NCI-H1092 treated with DMSO at 0.1 percent for 48 hours (cell line): ENCODE data around the gene SIAE.
"Not testable (repeated sequence)": the region's sequence is repeated elsewhere in the genome, so short reads cannot be mapped to it uniquely, and the experiment has no call there.

ENCODE experiments used
- DNase-seq: peaks from one replicate; lab custom pipeline; 2025; lab: John Stamatoyannopoulos, UW

Gene SIAE

DNA sequence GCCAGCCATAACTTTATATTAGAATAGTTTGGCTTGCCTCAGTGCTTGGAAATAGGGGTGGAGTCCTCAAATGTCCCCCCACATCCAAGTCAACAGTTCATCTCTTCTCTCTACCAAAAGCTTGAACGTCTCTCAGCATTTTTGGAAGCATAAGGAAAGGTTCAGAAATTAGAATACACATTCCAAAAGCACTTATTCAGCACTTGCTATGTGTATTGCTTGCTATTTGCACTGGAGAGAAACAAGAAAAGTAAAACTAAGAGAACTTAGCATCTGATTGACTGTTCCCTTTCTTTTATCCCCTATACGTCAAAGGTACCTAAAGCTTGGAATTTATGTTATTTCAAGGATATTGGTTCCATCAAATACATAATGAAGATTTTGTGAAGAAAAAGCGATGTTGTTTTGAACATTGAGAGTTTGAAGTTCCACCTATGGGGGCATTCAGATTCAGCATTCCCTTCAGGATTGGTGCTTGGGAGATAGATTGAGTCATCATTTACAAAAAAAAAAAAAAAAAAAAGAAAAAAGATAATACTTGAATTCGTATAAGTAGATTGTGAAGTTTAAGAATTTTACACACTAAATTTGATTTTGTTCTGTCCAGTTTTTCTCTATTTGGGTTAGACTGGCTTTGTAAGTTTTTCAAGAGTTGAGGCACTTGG lies 49.5 kb downstream of the SIAE start:
- DNase-seq: no peak

DNA sequence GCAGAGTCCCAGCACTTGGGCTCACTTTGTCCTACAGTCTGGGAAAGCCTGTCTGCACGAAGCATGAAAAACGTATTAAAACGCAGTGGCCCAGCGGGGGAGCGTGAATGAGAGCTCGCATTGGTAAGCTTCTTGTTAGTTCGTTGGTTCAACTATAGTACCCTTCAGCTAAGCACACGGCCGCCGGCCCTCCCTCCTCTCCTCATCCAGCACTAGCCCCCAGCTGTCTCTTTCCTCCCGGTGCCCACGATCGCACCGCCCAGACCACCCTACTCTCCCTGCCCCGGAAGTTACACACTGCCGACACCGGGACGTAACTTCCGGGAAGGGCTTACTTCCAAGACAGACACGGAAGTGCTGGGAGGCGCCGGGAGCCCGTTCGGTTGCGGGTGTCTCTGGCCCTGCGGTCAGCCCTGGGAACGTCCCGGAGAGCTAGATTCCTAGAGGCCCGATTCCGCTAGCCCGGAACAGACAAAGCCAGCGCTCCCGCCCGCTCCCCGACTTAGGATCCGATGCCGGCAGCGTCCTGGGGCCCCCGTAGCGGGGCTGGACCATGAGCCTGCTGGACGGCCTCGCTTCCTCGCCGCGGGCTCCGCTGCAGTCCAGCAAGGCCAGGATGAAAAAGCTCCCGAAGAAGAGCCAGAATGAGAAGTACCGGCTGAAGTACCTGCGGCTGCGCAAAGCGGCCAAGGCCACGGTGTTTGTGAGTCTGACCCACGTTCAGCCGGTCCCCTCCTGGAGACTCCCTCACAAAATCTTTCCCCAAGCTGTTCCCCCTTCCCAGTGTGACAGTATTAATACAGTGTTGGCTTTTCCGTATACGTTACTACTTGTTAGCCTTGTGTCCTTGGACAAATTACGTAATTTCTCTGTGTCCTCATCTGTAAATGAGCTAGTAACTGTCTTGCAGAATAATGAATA lies 50.7 kb downstream of the SIAE start, which contains the start of gene TBRG1:
TBRG1 (plus strand) TSS at position 334 of the 921 bp plus-strand sequence; CDS start at position 554, 220 bp downstream.
- DNase-seq: peak; percentile 95

DNA sequence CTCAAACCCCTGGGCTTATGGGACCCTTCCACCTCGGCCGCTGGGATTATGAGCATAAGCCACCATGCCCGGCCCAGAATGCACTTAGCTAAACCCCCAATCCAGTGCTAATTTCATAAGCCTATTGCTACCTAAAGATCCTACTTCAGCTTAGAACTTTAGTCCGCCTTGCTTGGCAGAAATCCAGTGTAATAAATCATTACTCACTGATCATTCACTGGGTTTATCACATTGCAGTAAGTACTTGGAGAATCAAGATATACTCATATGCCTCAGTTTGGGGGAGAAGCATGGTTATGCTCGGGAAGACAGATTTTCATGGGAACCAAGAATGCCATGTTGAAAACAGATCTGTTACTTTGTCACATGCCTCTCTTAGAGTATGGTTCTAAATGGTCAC lies 54.7 kb downstream of the SIAE start:
- DNase-seq: no peak

DNA sequence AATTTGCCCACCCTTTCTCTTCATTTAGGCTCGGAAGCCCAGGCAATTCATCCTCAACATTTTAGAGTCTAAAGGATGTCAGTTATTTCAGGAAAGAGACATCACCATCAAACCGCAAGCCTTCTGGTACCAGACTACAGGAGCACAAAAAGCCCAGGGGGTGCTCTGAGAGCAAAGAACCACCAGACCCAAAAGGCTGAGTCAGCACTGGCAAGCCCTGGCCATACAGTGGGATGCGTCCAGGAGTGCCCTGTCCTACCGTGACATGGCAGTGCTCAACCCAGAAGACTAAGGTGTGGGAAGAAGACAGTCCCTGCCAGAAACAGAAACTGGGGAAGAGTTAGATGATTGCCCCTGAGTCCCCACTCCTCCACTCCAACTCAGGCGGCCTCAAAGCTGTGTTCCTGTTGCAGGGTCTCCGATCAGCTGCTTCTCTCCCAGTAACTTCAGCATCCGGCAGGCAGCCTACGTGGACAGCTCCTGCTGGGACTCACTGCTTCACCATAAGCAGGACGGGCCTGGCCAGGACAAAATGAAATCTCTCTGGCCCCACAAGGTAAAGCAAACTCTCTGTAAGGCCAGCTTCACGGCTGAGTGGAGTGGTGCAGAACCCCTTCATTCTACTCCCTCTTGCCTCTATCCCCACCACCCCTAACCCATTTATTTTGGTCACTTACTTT lies 60.8 kb downstream of the SIAE start:
- no peak for DNase-seq

DNA sequence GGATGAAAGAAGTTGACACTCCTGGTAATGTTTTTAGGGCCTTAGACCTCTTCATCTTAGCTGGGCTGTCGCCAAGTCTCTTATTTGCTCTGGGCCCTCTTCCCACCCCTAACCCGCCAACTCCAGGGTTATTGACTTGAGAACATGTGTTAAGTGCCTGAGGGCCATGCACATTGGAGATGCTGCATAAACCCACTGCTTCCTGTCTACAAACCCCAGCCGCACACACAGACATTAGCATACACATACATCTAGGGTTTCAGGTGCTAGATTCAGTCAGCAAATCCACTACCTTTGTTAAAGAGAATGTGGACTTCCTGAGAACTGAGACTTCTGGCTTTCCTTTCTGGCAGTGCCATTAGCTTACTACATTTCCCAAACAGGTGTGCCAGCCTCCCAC lies 61.5 kb downstream of the SIAE start:
- peak; percentile 32 for DNase-seq

DNA sequence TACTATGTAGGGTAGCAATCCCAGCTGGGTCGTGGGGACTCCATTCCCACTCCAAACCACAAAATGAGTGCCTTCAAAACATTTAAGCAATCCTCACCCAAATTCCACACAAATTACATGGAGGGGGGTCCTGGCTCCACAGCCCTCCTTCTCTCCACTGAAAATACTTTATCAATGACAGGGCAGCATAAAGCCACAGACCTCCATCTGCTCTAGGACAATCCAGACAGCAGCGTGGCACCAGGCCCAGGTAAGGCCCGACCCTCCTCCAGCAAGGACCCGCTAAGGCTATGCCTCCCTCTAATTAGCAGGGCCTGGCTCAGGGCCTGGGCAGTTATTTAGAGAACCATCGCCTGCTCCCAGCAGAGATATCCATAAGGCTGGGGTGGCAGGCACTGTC lies 62.5 kb downstream of the SIAE start, which contains the start of gene PANX3:
PANX3 (plus strand) TSS at position 365 of the 400 bp plus-strand sequence. CDS start 129 bp downstream, outside the sequence.
- DNase-seq: no peak

DNA sequence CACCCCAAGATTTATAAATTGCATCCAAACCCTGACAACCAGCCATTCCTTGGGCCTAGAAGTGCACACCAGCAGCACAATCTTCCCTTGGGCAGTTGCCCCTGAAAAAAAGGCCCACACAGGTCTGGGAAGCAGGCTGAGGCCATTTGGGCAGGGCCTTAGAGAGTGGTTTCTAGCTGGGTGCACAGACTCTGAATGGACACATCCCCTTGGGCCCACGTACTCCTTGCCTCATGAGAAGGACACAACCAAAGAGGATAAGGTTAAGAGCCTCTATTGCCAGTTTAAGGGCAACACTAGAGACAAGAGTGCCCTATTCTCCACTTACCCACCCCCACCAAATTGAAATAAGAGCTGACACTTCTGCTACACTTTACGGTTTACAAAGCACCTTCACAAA lies 63.2 kb downstream of the SIAE start:
- no peak for DNase-seq

DNA sequence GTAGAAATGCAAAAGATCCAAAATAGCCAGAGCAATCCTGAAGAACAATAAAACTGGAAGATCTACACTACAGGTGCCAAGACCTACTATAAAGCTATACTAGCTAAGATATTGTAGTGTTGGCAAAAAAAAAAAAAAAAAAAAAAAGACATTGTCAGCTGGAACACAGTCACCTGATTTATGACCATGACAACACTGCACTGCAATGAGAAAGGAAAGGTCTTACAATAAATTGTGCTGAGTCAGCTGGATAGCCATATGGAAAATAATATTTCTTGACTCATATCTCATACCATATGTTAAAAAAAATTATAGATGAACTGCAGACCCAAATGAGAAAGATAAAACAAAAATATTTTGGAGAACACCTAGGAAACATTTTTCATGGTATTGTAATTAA lies 65.4 kb downstream of the SIAE start:
- no peak for DNase-seq

DNA sequence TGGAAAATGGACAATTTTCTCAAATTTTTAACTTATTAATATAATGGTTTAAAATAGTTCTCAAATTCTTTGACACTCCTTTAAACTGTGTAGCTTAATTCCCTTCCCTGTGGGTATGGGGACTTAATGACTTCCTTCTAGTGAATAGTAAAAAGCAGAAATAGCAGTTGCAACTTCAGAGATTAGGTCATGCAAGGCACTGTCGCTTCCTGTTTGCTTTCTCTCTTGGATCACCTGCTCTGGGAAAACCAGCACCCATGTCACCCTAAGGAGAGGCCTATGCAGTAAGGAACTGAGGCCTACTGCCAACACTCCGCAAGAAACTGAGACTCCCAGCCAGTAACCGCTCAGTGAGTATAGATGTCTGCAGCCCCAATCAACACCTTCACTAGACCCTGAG lies 67.8 kb downstream of the SIAE start:
- DNase-seq: no peak

DNA sequence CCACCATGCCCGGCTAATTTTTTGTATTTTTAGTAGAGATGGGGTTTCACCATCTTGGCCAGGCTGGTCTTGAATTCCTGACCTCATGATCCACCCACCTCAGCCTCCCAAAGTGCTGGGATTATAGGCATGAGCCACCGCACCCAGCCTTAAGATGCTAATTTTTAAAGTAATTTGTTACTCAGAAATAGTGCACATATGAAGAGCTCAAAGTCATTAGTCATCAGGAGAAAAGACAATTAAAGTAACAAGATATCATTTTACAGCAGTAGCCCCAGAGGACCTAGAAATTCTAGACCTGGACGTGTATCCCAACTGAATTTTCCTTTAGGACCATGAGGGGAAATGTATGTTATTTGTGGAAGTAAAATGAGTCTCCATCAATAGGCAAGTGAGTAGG lies 70.8 kb downstream of the SIAE start:
- DNase-seq: not testable (repeated sequence)

DNA sequence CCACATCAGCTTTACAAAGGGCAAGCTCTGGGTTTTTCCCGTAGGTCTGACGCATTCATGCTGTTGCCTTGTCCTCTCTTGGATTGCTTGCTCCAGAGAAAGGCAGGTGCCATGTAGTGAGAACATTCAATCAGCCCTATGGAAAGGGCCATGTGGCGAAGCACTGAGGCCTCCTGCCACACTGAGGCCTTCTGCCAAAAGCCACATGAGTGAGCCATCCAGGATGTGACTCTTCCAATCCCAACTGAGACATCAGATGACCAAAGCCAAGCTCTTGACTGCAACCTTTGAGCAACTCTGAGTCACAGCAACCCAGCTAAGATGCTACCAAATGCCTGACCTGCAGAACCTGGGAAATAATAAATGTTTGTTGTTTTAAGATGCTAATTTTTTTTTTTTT lies 71.3 kb downstream of the SIAE start:
- DNase-seq: no peak

DNA sequence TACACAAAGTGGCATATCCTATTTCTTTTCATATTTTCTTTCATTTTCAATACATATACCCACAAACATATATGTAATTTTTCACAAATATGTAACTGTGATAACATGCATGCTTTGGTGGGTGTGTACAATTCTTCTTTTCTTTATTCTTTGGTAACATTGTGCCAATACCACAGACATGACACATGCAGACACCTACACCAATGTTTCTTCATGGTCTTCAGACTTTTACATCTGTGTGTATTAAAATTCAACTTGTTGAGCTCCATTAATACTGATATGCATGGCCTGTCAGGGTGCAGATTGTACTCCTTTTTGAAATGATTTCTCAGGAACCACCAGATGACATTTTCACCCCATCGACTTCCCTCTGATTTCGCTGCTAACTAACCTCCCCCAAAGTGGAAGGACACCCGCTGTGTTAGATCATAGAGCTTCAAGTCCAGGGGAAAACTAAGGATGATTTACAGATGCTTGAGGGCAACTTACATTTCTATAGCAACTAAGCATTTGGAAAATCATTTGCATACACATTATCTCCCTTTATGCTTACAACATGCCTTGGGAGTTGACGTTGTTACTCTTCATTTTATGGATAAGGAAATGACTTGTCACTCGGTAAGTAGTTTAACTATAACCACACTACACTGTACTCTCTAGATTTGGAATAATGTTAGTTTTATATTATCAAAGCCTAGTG lies 72.8 kb downstream of the SIAE start:
- DNase-seq: no peak

DNA sequence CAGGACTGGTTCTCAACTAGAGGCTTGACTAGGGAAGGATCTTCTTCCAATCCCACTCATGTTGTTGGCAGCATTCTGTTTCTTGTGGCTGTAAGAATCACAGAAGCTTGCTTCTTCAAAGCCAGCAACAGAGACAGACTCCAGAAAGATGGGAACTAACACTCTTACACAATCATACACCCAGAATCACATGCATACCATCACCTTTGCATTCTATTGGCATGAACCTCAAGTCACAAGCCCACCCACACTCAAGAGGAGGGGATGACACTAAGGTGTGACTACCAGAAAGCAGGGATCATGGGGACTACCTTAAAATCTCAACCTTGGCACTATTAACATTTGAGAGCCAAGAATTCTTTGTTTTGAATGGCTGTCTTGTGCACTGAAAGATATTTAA lies 75.9 kb downstream of the SIAE start:
- DNase-seq: no peak

DNA sequence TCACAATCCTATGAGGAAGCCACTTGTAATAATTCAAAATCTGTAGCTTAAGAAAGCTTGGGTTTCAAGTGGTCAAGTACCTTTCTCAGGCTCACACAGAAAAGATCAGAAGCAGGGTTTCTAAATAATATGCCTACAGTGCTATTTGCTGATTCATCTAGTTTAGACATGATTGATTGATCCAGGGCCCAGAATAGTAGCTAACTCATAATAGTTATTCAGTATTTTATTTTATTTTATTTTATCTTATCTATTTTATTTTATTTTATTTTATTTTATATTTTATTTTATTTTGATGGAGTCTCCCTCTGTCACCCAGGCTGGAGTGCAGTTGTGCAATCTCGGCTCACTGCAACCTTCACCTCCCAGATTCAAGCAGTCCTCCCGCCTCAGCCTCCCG lies 78.2 kb downstream of the SIAE start:
- DNase-seq: no peak

DNA sequence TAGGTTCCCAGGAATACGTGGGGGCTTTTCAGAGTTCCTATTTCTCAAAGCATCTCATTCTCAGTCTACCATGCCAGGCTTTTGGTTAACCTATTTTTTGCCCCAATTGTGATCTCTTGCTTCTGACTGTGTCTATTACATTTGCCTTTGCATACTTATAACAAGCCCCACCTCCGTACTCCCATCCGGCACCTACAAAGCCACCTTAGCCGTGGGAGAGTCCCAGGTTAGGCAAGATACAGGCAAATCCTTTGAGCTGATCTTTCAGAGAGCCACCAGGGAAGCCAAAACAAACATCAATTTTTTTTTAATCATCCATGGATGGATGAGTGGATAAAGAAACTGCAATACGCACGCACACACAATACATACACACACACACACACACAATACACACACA lies 80.9 kb downstream of the SIAE start:
- no peak for DNase-seq

DNA sequence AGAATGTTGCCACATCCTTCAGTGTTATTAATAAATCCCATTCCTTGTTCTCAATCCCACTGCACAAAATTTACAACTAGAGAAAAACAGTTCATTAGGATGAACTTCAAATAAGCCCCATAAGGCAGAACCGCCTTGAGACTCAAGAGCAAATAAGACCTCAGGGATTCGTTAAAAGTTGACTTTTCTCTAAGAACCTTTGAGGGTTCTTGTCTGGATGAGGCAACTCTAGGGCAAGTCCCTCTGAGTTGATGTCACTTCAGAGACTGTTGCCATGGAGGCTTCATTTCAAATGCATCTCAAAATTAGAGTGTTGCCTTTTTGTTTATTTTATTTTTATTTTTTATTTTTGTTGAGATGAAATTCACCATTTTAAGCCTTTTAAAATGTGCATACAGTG lies 82.1 kb downstream of the SIAE start:
- DNase-seq: no peak

DNA sequence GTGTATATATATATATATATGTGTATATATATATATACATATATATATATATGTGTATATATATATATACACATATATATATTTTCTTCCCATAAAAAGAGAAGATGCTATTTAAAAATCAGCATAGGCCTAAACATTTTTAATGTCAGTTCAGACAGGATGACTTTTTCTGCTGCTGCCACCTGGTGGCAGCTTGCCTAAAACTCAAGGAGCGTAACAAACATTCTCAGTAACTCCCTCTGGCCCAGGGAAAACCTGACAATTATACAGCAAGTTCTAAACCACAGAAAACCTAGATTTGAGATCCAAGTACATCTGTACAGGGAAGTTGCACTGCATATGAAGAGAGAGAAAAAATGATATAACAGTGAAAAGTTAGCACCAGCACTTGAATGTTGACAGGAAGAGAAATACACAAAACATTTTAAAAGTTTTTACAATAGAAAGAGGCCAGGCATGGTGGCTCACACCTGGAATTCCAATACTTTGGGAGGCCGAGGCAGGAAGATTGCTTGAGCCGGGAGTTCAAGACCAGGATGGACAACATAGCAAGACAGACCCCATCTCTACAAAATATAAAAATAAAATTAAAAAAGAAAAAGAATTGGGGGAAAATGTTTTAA lies 87.2 kb downstream of the SIAE start:
- DNase-seq: peak; percentile 58

DNA sequence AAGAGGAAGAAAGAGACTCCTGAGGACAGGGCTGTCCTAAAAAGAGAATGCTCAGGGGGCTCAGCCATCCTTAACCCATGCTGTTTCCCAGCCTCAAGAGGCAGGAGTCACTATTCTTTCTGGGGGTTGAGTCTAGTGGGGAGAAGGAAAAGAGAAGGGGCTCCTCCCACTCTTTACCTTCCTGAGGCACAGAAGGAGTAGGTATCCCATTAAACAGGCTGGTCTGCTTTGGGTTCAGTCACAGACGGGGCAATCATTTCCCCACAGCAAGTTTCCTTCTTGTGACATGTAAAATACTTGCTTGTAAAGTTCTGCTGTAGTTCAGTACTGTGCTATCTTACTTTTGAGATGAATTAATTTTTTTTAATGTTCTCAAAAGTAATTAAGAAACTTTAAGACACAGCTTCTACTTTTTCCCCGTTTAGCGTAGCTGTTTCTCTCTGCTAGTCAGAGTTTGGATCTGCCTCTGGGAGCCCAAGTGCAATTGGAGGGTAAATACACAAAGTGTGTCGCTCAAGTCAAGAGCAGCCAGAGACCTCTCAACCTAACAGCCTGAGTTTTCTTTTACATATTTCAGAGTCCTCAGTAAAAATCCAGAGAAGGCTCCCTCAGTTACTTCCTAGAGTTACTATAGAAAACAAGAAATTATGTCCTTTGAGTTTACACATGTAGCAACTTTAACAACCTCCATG lies 88.7 kb downstream of the SIAE start:
- DNase-seq: no peak

DNA sequence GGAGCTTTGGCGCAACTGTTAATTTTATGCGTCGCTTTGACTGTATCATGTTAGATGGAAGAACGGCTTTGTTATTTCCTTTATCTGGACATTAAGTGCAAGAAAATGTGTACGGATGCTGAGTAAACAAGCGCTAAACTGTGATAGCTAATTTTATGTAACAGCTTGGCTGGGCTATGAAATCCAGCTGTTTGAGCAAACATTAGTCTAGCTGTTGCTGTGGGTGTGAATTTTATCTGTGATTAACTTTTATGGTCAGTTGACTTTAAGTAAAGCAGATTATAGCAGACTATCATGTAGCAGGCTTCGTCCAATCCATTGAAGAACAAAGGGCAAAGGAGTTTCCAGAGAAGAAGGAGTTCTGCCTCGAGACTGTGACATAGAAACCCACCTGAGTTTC lies 89.8 kb downstream of the SIAE start:
- no peak for DNase-seq
